ENCODE data around the gene YARS2. TPM values are rescaled to one million over a fixed set of nuclear protein-coding genes. Genes with fewer than 3 reads are reported as not detected.

YARS2 gene
- total and polyA plus RNA-seq, 2 experiments from 2014 or later: 73.0 to 76.7 TPM

GRCh38 chr12:32702473-32702872, 53.2 kb downstream of the YARS2 start:
- Histone ChIP-seq H3K4me2 (no peak overlapping the region), H4K20me1 (replicated peaks; ENCODE audit: insufficient read depth) (0 out of 2 replicates have a peak, but pooled peaks cover 7% of the 10 kb centered on the region), H3K27ac (ENCODE audit: low read depth) (no peak overlapping the region), H2AFZ (no peak overlapping the region), H3K4me3 (no peak overlapping the region), H3K27me3 (ENCODE audit: insufficient read depth) (no peaks in the 10 kb centered on the region), H3K9me2 (ENCODE audit: insufficient read depth) (no peaks in the 10 kb centered on the region), H3K4me1 (ENCODE audit: insufficient read depth) (no peaks in the 10 kb centered on the region), H3K79me2 (replicated peaks; ENCODE audit: insufficient read depth) (peaks cover 30% of the 10 kb centered on the region), H3F3A (replicated peaks; ENCODE audit: low read depth) (no peaks in the 10 kb centered on the region), H3K36me3 (ENCODE audit: insufficient read depth) (no peaks in the 10 kb centered on the region)
- ATAC-seq (no peak), DNase-seq (ENCODE audit: low spot score) (no peak)
- peaks cover 9% of the 10 kb centered on the region; the same call in 2 of the 3 replicates for H3K4me1 Mint-ChIP-seq
- no peaks in the 10 kb centered on the region for H3K27me3 Mint-ChIP-seq (ENCODE audit: insufficient read depth, low read depth, poor library complexity)
- peaks cover 3% of the 10 kb centered on the region for H3K36me3 Mint-ChIP-seq (ENCODE audit: low read depth)
- H3K4me3 Mint-ChIP-seq: no peak overlapping the region
- H3K27ac Mint-ChIP-seq: no peak overlapping the region
- H3K9me3 Mint-ChIP-seq: no peaks in the 10 kb centered on the region
- TF ChIP-seq JUNB (IDR thresholded peaks at IDR 0.05; ENCODE audit: unreplicated experiment) (no peak), ETS1 (IDR thresholded peaks at IDR 0.05) (no peak), NANOG (IDR thresholded peaks at IDR 0.05; ENCODE audit: borderline replicate concordance) (no peak), EZH2phosphoT487 (IDR thresholded peaks at IDR 0.05; ENCODE audit: unreplicated experiment) (no peak), STAT1 (IDR thresholded peaks at IDR 0.05; ENCODE audit: unreplicated experiment) (no peak), ZNF114 (CRISPR knock-in tag; IDR thresholded peaks at IDR 0.05) (no peak), CTCF (conservative IDR thresholded peaks at IDR 0.05; ENCODE audit: low read depth in 2 of 2) (no peak), POLR2AphosphoS5 (IDR thresholded peaks at IDR 0.05; ENCODE audit: low read depth) (no peak), ZNF462 (CRISPR knock-in tag; IDR thresholded peaks at IDR 0.05) (no peak), EZH2 (IDR thresholded peaks at IDR 0.05; ENCODE audit: low read depth, unreplicated experiment) (no peak), ZNF331 (CRISPR knock-in tag; IDR thresholded peaks at IDR 0.05; ENCODE audit: low read depth) (no peak), REST (IDR thresholded peaks at IDR 0.05; ENCODE audit: unreplicated experiment) (no peak), CREB1 (CRISPR knock-in tag; IDR thresholded peaks at IDR 0.05; ENCODE audit: low read depth) (no peak)
